ENCODE results near the gene PRR16.

Gene PRR16

DNA sequence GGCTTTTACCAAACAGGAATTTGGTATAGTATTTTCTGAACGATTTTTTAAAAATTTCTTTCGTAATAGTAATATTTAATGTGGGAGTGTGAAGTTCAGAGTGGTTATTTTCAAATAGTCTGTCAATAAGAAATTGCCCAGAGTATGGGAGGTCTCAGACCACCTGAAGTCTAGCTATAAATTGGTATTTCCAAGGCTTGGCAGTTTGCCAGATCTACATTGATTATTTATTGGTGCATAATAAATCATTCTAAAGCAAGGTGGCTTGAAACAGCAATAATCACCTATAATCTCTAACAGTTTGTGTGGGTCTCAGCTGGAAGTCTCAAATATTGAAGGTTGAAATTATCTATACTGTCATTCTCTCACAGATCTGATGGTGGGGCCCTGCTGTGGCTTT, 118.5 kb downstream of the PRR16 start:
- no peak for DNase-seq

DNA sequence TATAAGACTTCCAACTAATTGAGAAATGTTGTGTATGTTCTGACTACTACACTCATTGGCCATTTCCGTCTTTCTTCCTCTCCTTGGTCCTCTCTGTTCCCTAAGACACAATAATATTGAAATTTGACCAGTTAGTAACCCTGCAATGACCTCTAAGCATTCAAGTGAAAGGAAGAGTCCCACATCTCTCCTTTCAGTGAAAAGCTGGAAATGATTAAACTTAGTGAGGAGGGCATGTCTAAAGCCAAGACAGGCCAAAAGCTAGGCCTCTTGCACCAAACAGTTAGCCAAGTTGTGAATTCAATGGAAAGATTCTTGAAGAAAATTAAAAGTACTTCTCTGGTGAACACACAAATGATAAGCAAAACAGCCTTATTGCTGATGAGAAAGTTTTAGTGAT, 122.5 kb downstream of the PRR16 start:
- DNase-seq = no peak

DNA sequence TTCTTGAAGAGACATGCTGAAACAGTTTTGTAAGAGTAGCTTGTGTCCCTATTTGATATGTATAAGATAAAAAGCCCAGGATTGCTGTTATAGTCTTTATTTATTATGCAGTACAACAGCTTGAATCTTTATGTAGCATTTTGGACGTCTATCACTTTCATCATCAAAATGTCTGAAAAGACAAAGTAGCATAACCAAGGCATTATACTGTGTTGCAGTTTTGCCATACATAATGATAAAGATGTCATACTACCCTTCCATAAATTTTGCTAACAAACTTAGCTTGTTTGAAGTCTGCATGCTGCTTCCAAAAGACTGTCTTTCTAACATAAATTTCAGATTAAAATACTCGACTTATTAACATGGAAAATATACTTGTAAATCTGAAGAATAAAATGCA, 127.8 kb downstream of the PRR16 start:
- DNase-seq = no peak

DNA sequence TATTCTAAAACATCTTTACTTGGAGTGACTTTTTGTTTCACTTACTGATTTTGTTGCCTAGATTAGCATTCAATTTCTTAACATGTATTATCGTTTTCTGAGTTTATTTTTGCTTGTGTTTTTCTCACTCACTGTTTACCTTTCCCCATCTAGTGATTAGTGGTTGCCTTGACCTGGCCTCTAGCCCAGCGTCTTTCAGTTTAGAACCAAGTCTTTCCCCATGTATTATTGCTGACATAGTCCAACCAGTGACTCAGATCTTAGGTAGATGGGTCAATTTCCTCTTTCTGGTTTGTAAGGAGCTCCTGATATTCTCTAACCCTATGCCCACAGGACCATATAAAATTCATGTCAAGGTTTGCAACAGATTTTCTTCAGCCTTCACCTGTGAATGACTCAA, 135.5 kb downstream of the PRR16 start:
- DNase-seq = no peak

DNA sequence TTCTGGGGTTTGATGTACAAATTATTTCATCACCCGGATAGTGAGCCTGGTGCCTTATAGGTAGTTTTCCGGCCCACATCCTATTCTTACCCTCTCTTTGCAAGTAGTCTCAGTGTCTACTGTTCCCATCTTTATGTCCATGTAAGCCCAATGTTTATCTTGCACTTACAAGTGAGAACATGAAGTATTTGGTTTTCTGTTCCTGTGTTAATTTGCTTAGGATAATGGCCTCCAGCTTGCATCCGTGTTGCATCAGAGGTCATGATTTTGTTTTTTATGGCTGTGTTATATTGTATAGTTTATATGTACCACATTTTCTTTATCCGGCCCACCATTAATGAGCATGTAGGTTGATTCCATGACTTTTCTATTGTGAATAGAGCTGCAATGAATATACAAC, 136.5 kb downstream of the PRR16 start:
- DNase-seq = no peak

DNA sequence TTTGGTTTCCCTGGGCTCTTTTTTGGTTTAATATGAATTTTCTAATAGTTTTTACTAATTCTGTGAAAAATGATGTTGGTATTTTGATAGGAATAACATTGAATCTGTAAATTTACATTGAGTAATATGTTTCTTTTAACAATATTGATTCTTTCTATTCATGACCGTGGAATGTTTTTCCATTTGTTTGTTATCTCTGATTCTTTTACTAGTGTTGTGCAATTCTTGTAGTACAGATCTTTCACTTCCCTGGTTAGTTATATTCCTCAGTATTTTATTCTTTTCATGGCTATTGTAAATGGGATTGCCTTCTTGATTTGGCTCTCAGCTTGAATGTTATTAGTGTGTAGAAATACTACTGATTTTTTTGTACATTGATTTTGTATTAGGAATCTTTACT, 137.9 kb downstream of the PRR16 start:
- DNase-seq = no peak

DNA sequence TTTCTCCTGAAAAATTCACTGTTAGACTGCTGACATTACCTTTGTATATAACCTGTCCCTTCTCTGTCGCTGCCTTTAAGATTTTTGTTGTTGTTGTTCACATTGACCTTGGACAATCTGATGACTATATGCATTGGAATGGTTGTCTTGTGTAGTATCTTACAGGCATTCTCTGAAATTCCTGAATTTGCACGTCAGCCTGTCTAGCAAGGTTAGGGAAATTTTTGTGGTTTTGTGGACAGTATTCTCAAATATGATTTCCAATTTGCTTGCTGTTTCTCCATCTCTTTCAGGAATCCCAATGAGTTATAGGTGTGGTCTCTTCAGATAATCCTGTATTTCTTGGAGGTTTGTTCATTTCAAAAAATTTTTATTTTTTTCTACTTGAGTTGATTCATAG, 140.8 kb downstream of the PRR16 start:
- DNase-seq = no peak

DNA sequence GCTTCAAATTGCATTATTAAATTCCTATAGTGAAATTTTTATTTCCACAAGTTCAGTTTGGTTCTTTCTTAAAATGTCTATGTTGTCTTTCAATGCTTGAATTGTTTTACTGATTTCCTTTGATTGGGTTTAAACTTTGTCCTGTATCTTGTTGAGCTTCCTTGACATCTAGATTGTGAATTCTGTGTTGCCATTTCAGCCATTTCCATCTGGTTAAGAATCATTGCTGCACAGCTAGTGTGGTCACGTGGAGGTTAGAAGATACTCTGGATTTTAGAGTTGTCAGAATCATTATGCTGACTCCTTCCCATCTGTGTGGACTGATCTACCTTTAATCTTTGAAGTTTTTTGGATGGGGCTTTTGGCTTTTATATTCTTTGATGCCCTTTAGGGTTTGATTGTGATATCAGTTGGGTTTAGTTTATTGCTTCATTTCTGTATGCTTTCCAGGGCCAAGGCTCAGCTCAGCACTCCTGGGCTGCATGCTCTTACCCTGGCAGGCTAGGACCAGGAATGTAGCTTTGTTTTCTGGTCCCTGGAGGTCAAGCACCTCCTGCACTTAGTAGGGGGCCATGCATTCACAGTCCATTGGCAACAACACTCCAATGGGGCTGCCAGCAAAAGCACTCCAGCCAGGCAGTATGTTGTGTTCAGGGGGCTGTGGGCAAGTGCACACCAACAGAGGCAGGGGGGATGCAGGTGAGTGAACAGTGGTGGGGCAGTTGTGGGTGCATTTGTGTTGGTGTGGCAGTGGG, 141.4 kb downstream of the PRR16 start:
- DNase-seq = no peak

DNA sequence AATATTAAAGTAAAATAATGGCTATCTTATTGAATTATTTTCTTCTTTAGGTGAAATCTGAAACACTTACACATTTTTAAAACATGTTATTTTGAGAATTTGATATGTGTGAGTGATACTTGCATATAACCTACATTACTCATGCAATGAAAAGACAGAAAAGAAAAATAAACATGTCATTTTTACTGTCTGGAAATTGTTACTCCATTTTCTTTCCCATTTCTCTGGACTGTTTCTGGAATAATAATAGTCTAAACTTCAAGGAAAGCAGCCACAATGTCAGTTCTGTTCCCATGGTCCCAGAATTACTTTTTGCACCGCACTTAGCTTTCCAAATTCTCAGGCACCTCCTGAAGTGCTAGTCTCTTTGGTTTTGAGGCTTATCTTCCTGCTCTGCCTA, 145.5 kb downstream of the PRR16 start:
- no peak for DNase-seq

DNA sequence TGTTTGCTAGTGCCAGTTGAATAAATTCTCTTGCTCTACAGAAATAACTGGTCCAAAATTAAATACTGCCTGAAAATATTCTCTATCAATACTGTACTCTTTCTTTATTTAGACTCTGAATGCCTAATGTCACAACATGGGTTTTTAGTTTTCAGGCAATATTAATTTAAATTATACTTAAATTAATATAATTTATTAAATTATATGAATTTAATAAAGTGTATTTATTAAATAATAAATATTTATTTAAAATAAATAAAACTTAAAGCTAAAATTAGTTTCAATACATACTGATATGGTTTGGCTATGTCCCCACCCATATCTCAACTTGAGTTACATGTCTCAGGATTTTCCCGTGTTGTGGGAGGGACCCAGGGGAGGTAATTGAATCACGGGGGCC, 146.0 kb downstream of the PRR16 start:
- no peak for DNase-seq

DNA sequence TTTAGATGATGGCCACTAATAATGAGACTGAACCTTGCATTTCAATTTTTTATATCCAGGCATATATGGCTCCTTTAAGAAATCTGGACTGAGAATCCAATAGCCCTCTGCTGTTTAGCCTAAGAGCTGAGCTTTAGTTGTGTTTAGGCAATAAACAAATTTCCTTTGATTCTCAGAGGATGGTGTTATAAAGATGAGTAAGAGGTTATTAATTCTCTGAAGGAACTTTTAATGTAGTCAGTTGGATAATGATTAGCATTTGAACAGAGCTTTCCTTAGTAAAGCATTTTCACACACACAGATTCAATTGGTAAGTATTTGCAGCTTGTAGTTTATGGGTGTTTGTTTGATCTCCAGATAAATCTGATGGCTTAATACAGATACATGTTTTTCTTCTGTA, 149.6 kb downstream of the PRR16 start:
- no peak for DNase-seq

DNA sequence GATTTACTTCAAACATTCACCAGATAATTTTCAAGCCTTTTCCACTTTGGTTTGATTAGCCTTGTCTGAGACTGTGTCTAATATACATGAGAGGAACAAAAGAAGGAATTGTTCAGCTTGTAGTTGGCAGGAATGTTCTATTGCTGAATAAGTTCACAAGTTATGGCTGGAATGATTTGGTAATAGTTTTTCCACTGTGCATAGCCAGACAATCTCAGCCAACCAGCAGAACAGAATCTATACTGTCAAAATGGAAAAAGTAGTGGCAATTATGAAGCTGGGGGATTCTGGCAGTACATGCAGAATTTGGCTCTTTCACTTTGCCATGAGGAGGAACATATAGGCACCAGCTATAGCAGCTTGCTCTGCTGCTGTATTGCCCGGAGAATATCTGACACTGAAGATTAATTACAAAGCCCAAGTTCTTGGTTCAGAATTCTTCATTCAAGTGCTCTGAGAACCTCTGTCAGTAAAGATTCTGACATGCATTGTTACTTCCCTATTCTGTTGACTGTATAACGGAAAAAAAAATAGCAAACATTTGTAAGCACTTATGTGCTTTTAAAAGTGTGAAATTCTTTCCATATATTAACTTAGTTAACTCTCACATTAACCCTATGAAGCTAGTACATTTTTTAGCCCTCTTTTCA, 150.6 kb downstream of the PRR16 start:
- DNase-seq = no peak

DNA sequence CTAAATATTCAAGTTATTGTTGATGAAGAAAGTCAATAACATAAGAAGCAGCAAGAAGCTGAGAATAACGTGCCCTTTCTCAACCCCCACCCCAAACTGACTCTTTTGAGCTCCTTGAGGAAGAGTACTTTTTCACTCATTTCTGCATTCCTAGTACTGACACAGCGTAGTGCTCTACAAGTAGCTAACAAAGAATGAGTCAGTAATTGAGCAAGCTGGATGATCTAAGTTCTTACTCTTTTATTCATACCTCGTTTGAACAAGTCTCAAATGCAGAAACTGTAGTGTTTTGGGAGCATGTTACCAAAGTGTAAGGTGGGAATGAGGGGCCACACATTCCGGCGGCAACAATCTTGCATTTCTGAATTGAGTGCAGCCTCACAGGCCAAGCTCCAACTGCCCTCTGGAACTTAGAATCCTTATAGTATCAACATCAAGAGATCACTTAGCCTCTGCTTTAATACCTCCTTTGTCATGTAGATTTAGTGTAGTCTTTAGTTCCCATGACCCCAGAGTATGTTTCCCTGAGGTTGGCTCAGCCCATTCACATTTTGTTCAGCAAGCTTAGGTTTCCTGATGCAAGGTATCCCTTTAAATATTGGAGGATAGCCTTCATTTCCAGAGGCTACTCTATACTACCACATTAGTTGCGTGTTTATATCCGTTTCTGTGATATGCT, 152.0 kb downstream of the PRR16 start:
- no peak for DNase-seq

DNA sequence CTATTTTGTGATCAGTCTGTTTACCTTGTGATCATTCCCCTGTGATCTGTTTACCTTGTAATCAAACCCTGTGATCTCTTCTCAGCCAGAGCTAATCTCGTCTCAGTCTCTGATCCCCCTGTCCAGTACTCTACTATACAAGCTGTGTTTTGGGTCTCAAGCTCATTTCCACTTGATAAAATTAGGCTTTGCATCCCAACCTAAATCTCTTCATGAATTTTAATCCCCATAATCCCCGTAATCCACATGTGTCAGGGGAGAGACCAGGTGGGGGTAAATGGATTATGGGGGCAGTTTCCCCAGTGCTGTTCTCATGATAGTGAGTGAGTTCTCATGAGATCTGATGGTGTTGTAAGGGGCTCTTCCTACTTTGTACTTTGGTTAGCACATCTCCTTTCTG, 157.2 kb downstream of the PRR16 start:
- DNase-seq = no peak

DNA sequence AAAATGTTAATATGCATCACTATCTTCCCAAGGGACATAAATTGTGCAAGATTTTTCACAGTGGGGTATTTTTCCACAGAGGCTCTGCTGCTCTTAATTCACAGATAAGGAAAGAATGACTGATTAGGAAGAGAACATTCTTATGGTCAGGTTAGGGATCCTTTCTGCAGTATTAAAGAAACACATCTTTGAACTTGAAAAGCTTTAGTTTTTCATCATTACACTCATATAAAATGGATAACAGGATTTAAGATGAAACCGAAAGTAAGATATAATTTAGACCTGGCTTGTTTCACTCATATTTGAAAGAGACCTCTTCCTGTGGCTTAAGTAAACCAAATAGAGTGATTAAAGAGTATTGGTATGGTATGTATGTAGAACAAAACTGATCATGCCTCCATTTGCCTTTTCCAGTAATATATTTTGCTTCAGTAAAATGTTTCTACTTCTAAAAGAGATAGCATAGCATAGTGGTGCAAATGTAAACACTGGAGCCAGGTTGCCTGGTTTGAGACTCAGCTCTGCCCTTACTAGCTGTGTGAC, 160.0 kb downstream of the PRR16 start:
- no peak for DNase-seq

DNA sequence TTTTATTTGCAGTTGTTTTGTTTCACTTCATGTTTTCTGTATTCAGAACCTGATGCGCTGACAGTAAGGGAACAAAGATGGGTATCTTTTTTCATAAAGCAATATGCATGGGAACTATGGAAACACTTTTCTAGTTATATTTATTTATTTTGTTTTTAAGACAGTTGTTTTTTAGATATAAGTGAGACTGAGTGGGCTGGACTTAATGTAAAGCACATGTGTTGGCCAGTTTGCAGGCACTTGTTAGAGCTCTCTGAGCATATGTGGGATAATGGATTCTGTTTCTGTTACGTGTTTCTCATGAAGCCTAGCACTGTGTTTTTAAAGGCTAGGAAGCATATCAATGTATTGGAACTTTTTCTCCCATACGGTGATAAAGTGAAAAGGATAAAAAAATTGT, 164.1 kb downstream of the PRR16 start:
- no peak for DNase-seq

DNA sequence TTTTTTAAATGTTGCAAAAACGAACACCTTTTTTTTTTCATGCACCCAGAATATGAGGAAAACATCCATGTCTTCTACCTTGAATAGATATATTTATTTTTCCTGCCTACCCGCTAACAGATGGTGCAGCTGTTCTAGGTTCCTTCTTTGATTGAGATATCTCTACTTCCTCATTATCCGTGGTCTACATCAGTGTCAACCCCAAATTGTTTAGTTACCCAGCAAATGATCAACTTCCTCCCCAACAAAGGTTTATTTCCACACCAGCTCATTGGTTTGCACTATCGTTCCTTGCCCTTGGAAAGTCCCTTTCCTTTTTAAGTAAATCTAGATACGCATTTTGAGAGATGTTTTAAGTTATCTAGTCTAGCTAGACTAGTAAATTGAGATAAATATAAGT, 166.4 kb downstream of the PRR16 start:
- no peak for DNase-seq

DNA sequence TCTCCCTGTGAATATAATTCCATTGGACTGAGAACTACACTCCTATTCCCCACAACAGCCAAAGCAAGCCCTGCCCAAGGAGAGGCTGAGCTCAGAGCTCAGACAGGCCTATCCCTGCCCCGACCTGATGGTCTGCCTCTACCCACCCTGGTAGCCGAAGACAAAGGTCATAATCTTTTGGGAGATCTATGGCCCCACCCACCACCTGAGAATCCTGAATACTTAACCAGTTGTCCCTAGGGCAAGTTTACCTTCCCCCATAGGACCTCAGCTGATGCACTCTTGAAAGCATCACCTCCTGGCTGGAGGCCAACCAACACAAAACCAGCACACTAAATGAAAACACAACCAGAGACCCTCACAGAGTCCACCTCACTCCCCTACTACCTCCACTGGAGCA, 167.5 kb downstream of the PRR16 start:
- no peak for DNase-seq

DNA sequence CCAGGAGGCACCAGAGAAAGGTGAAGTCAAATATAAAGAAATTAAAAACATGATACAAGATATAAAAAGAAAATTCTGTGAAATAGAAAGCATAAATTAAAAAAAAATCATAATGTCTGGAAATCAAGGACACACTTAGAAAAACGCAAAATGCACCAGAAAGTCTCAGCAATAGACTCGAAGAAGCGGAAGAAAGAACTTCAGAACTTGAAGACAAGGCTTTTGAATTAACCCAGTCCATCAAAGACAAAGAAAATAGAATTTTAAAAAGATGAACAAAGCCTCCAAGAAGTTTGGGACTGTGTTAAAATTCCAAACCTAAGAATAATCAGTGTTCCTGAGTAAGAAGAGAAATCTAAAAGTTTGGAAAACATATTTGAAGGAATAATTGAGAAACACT, 168.3 kb downstream of the PRR16 start:
- no peak for DNase-seq

DNA sequence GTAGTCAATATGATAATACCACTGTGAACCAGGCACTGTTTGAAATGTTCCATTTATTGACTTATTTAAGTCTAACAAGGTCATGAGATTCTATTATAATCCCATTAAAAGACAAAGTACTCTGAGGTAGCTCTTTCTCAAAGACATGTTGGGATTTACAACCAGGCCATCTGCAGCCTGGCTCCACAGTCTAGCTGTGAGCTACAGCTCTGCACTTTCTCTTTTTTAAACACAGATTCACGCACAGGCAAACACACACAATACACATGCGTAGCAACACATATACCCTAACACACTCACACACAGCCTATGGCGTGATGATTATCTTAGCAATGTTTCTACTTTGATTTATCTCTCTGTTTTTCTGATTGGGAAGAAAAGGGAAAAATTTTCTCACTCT, 174.3 kb downstream of the PRR16 start:
- DNase-seq = no peak

DNA sequence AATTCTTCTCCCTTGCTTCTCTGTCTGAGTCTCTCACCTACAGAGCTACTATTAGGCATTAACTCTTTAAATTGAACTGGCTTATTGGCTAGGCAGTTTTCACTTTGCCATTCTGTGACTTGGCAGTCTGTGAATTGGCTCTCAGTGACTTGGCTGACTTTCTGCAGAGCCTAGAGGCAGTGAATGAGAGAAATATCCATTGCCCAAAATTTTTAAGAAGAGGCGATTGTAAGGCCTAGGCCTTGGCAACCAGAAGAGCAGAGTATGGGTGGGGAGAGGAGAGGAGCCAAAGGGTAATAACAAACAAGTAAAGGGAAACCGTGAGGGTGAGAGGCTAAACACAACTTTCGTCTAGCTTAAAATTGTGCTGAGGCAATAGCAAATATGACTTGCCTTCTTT, 176.7 kb downstream of the PRR16 start:
- DNase-seq = no peak

DNA sequence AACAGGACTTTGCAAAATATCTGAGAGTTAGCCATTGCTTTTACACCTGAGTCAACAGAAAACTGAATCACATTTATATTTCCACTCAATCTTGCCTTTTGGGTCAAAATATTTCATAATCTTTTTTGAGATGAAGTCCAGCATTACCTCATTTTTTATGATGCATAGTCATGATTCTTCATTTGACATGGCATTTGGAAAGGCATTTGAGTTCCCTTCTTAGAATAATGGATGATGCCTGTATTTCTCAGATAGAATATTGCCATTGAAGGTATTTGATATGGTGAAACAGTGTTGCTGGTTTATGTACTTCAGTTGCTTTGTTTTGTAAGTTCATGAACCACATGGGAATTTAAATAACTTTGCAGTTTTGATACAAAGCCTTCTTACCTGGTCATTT, 180.4 kb downstream of the PRR16 start:
- no peak for DNase-seq

DNA sequence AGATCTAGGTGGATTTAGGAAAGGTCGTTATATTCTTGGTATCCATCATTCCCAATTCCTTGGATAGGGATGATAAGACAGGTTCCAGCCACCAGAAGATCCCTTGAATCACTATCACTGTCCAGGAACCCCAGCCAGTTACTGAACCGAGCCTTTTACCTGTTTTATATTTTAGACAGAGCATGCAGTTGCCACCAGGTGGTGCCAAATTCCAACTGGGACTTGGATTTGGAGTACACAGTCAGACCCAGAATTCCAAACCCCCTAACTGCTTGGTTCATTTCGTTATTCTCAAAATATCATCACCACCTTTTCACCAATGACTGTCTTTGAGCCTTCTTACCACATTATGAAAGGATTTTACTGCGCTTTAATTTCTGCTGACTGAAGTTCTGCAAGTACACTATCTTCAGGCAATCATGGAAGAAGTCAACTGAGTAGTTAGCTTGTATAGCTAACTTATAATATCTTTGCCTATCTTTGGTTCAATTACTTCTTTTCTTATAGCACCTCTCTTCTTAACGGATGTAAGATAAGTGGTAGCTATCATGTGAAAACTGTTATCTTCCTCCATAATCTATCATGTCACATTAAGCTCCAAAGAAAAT, 191.8 kb downstream of the PRR16 start:
- no peak for DNase-seq

DNA sequence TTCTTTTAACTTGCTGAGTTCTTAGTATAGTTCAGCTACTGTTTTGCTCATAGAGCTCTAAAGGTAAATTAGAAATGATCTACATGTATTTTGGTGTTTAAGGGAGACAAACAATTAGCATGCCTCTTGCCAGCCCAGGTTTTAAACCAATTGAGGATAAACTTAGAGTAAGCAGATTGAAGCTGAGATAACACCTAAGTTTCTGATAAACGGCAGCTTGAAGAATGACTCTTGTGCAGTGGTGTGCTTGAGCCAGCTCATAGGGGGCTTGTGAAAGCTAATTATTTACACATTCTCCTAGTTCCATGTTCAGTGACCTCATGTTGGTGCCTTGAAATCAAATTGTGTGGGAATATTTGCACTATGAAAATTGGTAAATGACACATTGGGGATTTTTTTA, 193.0 kb downstream of the PRR16 start:
- DNase-seq = no peak
